SH-SY5Y (cell line): ENCODE measurements around the gene IGF1.

Experiments used
- GATA2 ChIP-seq: IDR thresholded peaks from 2 replicates; pipeline ENCODE4 v1.6.1; 2011; ENCODE audit warnings: mild to moderate bottlenecking, low read depth, low read length
- GATA3 ChIP-seq: IDR thresholded peaks from 2 replicates; pipeline ENCODE4 v1.6.1; 2011; ENCODE audit warnings: low read depth, mild to moderate bottlenecking, low read length, moderate library complexity

GRCh38 chr12:102419094-102419764 is 61.1 kb downstream of the IGF1 start:
- TF ChIP-seq GATA2 (no peak), GATA3 (no peak)
